ENCODE results near the gene CALML6.

Gene CALML6

GRCh38 chr1:1911350-1912041, 3.6 kb upstream of the CALML6 start:
- no peak for DNase-seq (ENCODE audit: low read depth in 2 of 2)

GRCh38 chr1:1914101-1914970, 724 bp upstream of the CALML6 start:
- DNase-seq (ENCODE audit: low read depth in 2 of 2): no peak

GRCh38 chr1:1915911-1916840, 1.1 kb downstream of the CALML6 start:
- DNase-seq (ENCODE audit: low read depth in 2 of 2): no peak

- DNase-seq (ENCODE audit: low read depth in 2 of 2): no peak
Measured at GRCh38 chr1:1916851-1917251, 1.8 kb downstream of the CALML6 start.

- no peak for DNase-seq (ENCODE audit: low read depth in 2 of 2)
Measured at GRCh38 chr1:1917304-1917976, 2.4 kb downstream of the CALML6 start.

- DNase-seq (ENCODE audit: low read depth in 2 of 2): no peak
Measured at GRCh38 chr1:1917995-1918900, 3.2 kb downstream of the CALML6 start.

GRCh38 chr1:1918901-1919303, 3.8 kb downstream of the CALML6 start, which contains the start of gene TMEM52:
TSS of gene TMEM52 (minus strand) at chr1:1919279. CDS start at chr1:1919265, 14 bp downstream.
- DNase-seq (ENCODE audit: low read depth in 2 of 2): no peak

GRCh38 chr1:1919304-1920056, 4.4 kb downstream of the CALML6 start:
- DNase-seq (ENCODE audit: low read depth in 2 of 2): peak; percentile 97 to 99

- no peak for DNase-seq (ENCODE audit: low read depth in 2 of 2)
Measured at GRCh38 chr1:1920057-1920607, 5.1 kb downstream of the CALML6 start.

GRCh38 chr1:1920608-1921458, 5.8 kb downstream of the CALML6 start:
- no peak for DNase-seq (ENCODE audit: low read depth in 2 of 2)

- no peak for DNase-seq (ENCODE audit: low read depth in 2 of 2)
Measured at GRCh38 chr1:1921459-1921862, 6.4 kb downstream of the CALML6 start.

- DNase-seq (ENCODE audit: low read depth in 2 of 2): no peak
Measured at GRCh38 chr1:1921901-1922701, 7.0 kb downstream of the CALML6 start.

GRCh38 chr1:1922702-1922955, 7.6 kb downstream of the CALML6 start:
- no peak for DNase-seq (ENCODE audit: low read depth in 2 of 2)

- DNase-seq (ENCODE audit: low read depth in 2 of 2): no peak
Measured at GRCh38 chr1:1922956-1923833, 8.1 kb downstream of the CALML6 start.

- DNase-seq (ENCODE audit: low read depth in 2 of 2): no peak
Measured at GRCh38 chr1:1924386-1924785, 9.3 kb downstream of the CALML6 start.

- no peak for DNase-seq (ENCODE audit: low read depth in 2 of 2)
Measured at GRCh38 chr1:1924849-1925248, 9.8 kb downstream of the CALML6 start.

Data from activated CD4-positive, alpha-beta T cell treated with anti-CD3 and anti-CD28 coated beads for 24 hours (primary cell).